NCI-H2107 treated with DMSO at 0.1 percent for 48 hours (cell line): Measurements from ENCODE around the gene PSMD3.

Experiments used
- DNase-seq: peaks from one replicate; lab custom pipeline; 2025; ENCODE audit not compliant: unreplicated experiment; lab: John Stamatoyannopoulos, UW

Gene PSMD3

DNA sequence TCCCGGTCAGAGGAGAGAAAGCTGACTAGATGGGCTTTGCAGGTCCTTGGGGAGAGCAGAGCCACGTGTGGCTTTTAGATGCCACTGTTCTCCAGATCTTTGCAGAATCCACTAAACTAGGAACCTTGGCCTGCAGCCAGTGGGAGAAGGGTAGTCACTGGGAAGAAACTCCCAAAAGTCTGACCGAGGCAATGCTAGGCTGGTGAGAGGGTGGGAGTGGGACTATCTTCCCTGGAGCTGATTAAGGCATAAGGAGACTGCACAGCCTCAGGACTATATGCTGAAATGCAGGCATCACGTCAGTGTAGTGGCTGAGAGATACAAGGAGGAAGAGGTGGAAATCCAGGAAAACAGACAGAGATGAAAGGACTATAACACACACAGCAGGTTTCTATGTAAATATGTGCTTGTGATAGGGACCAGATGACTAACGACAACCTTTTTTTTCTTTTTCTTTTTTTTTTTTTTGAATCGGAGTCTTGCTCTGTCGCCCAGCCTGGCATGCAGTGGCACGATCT lies 20.0 kb upstream of the PSMD3 start:
- DNase-seq, result no peak

DNA sequence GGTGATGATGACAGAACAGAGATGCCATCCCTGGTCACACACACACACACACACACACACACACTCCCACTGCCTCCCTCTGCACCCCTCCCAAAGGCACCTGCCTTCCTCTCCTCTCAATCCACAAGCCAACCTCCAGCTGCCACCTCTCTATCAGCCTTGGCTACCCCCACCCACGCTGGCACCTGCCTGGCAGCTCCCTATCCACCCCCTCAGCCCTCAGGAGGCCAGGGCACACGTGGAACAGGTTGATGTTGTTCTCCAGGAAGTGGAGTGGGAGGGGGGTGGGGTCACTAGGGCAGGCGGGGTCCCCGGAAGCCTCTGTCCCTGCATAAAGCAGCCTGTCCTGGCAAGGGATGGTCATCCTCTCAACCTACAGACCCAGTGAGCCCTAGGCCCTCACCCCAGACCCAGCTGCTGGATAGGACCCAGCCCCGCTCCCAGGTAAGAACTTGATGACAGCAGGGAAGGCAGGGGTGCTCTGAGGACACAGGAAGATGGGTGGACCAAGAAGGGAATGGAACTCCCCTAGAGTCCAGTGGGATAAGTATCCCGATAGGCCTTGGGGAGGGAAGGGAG lies 17.9 kb upstream of the PSMD3 start, which contains the start of gene GSDMA:
Gene GSDMA (plus strand): TSS at position 363 of the 579 bp plus-strand sequence. CDS start 2,684 bp downstream, outside the sequence.
- peak; percentile 52 for DNase-seq

DNA sequence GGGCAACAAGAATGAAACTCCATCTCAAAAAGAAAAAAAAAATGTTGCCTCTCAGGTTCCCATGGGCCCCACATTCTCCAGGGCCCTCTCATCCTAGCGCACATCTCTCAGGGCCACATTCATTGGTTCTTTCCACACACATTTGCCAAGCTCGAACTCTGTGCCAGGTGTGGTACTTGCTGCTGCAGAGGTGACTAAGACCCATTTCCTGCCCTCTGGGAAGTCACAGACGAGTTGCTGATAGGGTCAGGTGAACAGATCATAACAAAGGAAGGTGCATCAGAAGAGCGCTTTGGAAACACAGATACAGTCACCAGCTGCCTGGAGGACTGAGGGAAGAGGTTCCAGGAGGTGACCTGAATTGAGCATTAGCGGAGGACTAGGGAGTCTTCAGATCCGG lies 16.8 kb upstream of the PSMD3 start:
- no peak for DNase-seq

DNA sequence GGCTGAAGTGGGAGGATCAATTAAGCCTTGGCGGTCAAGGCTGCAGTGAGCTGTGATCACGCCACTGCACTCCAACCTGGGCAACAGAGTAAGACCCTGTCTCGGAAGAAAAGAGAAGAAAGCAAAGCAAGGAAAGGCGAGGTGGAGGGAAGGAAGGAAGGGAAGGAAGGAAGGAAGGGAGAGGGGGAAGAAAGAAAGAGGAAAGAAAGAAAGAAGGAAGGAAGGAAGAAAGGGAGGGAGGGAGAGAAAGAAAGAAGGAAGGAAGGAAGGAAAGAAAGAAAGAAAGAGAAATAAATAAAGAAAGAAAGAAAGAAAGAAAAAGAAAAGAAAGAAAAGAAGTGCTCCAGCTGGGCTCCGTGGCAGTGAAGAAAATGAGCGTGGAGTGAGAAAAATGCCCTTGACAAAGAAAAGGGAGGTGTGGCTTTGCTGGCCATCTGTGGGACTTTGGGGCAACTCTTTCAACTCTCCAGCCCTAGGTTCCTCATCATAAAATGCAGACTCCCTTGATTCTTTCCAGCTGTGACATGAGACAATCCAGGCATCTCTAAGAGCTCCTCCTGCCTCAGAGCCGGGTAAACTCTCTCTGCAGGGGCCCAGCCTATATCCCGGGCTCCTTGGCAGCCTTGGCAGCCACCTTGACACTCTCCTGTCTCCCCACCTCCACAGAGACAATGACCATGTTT lies 15.4 kb upstream of the PSMD3 start:
- DNase-seq, result no peak

DNA sequence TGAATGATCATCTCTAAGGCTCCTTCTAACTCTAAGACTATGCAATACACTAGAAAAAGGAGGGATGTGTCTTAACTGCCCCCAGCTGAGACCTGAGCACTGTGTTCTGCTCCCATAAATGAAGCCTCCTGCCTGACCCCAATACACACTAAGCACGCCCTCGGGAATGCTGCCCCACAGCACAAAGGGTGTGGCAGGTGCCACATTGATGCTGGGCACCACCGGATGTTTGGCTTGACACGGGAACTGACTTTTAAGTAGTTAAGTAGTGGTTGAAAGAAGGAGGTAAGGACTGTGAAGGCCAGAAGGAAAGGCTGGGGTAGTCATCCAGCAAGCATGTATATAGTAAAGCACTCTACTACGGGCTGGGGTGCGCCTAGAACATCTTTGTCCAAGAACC lies 13.8 kb upstream of the PSMD3 start:
- no peak for DNase-seq

DNA sequence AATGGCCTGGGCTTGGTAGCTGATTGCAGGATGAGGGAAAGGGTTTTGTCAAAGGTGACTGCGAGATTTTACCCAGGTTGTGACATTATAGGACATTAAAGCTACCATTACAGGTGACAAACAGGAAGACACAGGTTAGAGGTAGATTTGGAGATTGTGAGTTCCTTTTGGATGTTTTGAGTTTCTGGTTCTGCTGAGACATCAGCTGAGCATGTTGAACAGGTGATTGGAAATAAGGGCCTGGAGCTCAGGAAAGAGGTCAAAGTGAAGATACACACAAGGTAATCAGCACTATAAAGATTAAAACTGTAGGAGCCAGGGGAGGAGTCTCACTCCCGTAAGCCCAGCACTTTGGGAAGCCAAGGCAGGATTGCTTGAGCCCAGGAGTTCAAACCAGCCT lies 11.8 kb upstream of the PSMD3 start:
- DNase-seq, result no peak

DNA sequence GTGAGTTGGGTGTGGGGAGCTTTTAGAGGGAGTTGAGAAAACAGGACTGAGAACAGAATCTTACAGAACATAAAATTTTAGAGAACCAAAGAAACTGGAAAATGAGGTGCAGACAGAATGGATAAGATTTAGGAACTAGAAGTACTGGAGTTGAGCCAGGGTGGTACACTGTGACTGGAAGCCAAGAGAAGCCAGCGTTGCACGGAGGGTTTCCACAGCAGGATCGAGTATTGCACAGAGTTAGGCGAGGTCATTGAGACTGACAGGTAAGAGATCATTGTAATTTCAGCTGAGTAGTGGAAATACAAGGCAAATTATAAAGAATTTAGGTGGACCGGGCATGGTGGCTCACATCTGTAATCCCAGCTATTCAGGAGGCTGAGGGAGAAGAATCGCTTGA lies 11.2 kb upstream of the PSMD3 start:
- DNase-seq, result no peak

DNA sequence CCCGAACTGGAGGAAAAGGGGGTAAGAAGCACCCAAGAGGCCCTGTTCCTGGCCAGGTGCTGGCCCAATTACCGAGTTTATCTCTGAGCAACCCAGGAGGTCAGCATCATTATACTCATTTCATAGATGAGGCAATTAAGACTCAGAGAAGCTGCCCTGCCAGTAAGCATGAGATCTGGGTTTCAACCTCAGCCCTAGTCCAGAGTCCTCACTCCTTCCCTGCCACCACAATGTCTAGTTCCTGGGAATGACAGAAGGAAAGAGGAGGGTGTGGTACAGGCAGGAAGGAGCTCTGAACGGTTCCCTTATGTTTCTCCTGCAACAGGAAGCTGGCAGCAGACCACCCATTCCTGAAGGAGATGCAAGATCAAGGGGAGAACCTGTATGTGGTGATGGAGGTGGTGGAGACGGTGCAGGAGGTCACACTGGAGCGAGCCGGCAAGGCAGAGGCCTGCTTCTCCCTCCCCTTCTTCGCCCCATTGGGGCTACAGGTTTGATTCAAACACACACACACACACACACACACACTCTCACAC lies 10.4 kb upstream of the PSMD3 start:
- DNase-seq, result no peak

DNA sequence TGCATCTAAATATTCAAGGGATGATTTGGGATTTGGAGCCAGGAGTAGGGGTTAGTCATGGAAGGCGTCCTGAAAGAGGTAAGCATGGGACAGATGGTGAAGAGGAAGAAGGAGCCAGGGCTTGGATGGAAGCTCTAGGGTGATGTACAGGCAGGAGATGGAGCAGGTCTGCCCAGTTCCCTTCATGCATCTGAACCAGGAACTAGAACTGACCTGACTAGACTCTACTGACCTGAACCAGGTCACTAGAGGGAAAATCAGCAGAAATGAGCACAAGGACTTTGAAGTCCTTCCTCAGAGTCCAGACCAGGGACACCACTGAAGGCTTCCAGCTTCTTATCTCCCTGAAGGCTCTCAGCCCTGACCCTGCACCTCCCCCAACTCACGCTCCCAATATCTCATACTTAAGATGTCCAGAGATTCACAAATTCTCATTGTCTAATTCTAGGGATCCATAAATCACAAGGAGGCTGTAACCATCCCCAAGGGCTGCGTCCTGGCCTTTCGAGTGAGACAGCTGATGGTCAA lies 9.5 kb upstream of the PSMD3 start:
- DNase-seq, result no peak

DNA sequence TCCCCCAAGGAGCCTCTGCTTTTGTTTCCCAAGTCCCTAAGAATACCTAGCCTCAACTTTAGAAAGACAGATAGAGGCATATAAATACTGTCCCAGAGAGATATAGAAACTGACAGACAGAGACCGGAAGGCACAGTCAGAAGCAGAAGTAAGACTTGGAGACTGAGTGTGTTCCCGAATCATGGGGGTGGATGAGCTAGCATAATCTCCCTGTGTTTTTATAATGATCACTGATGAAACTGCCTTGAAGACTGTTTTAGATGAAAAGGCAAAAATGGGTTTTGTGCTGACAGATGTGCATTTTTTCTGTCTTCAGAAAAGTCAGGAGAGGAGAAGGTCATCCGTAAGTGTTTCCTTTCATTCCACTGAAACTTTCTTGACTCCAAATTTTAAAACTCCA lies 8.3 kb upstream of the PSMD3 start:
- DNase-seq, result no peak

DNA sequence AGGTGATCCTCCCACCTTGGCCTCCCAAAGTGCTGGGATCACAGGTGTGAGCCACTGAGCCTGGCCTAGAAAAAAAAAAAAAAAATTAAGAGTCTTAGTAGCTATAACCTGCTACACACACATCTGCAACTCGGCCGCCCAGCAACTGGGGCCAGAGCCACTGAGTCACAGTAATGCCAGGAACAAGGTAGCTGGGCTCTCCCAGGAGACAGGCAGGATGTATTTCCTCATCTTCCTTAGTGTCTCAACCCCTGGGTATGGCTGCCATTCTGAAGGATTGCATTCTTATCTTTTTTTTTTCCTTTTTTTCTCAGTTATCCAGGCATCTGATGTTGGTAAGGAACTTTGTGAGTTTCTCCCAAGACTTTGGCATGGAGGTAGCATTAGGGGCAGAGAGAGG lies 7.1 kb upstream of the PSMD3 start:
- DNase-seq, result no peak

DNA sequence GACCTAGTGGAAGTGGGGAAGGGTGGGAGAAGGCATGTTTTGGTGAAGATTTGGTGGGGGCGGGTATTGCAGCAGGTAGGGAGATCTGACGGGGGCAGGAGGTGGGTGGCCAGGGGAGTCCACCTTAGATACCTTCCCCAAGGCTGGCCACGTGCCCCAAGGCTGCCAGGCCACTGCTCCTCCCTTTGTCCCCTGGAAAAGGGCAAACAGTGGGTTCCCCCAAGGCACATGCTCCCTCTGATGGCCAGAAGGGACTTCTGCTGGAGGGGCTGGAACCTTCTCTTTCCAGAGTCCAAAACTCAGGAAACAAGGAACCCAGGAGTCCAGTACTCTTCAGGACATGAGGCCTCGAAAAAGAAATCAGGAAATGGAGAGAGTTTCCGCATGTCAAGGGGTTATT lies 6.2 kb upstream of the PSMD3 start:
- no peak for DNase-seq

DNA sequence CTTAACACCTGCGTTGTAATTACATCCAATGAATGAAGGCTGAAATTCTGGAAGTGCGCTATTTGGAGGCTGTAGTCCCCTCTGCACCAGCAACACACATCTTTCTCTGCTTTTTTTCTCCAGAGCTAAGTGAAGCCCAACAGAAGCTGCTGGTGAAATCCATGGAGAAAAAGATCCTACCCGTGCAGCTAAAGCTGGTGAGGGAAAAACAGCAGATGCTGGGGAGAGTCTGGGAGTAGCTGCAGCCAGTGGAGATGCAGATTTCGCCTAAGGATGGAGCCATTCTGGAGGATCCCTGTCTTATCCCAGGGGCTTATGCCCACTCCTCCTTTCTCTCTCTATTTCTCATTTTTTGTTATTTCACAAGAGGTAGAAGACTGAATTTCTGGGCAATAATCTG lies 4.8 kb upstream of the PSMD3 start:
- DNase-seq, result no peak

DNA sequence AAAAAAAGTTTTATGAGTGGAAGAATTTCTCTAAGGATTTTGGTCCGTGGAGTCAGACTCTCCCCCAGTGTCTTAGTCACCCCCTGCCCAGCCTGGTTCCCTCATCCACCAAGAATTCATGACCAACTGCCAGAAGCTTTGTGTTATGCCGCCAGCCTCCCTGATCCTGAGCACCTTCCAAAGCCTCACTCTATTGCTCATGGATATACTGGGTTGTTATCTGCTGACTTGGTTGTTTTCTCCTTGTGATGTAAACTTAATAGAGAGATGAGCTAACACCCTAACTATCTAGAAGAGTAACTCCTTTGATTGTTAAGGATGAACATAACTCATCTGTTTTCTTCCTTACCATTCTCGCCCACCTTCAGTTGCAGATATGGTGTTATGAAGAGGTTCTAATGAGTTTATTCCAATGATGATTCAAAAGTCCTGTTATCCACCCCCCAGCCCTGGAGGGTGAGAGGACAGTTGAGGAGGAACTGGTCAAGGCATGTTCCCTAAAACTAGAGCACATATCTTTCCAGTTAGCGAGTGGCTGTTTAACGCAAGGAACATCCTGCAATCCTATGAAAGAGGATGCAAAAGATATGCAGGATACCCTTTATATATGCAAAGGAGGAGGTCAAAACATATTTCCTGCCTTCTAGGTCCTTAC lies 1.5 kb upstream of the PSMD3 start:
- no peak for DNase-seq

DNA sequence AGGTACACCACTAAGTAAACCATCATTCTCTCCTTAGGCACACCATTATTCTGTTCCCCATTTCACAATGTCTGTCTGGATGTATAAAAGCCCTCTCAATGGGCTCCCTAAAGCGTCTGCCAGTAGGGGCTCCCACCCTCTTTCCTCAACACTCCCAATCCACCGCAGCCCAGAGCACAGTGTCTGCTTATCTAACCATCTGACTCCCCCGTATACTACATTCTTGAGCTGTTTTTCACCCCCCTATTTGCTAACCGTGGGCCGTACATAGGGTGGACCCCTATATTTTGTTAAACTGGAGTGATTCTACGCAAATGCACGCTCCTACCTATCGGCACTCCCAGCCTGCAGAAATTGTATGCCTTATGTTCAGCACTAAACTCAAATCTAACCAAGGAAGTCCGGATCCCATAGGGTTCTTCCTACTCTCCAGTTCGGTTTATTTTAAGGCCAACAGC lies 685 bp upstream of the PSMD3 start:
- peak; percentile 41 for DNase-seq

DNA sequence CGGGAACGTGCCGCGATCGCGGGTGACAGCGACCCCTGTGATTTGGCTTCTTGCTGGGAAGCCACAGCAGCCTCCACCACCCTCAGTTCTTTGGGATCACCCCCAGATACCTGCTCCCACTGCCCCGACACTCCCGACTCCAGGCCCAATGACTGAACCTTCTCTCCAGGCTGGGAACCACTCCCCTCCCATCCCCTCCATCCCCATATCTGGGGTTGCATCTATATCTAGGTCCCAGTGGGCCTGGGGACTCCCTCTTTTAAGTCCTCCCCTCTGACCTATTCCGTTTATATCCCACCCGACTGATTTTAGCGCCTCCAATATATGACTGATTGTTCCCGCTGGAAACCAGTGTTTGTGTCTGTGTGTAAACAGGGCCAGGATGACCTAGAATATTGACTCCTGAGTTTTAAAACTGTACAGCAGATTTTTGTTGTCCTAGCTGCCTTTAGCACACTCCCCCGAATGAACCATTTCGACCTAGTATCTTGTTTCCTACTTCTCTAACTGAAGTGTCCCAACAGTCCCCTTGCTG lies 667 bp downstream of the PSMD3 start:
- no peak for DNase-seq

DNA sequence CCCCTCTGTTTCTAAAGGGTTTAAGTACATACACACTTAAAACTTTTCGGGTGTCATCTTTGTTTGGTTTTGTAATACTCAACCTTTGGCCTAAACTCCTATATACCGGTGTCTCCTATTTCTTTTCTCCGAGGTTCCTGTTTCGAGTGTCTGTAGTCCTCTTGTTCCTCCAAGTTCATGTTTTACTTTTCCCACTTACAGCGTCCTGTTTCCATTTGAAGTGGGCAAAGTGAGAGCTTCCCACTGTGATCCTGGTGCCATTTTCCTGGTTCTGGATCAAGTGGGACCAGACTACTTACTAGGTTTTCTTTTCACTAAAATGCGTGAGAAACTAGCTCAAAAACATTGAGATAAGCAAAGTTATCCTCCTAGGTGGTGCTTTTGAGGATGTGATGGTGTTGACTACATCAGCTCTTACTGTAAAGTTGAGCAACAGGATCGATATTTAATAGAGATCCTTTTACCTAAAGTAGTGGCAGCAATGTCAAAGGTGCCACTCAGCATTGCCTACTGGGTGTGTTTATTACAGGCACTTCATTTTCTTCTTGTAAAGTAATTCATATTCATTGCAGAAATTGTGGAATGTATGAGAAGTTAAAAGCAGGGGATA lies 1.3 kb downstream of the PSMD3 start:
- DNase-seq, result no peak

DNA sequence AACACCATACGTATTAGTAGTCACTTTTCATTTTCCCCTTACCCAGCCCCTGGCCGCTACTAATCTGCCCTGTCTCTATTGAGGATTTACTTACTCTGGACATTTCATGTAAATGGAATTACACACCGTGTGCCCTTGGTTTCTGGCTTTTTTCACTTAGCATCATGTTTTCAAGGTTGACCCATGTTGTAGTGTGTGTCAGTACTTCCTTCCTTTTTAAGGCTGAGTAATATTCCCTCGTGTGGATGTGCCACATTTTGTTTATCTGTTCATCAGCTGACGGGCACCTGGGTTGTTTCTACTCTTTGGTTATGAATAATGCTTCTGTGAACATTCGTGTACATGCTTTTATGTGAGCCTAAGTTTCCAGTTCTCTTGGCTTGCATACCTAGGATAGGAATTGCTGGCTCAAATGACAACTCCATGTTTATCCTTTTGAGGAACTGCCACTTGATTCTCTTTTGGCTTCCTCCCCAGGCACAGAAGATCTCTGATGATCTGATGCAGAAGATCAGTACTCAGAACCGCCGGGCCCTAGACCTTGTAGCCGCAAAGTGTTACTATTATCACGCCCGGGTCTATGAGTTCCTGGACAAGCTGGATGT lies 7.7 kb downstream of the PSMD3 start:
- no peak for DNase-seq

DNA sequence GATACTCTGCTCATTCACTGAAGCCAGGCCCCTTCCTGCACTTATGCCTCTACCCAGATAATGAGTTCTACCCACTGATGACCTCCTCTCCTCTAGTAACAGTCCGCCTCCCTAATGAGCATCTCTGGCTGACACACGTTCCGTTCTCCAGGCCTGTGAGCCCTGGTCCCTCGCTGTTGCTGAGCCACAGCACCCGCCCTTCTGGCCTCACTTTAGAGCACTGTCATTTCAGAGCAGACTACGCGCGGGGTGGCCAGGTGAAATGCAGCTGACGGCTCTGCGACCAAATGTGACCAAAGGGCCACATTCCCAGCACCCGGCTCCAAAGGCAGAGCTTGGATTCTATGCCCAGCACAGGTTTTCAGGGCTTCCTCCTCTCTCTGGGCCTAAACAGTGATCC lies 13.8 kb downstream of the PSMD3 start:
- DNase-seq, result no peak

DNA sequence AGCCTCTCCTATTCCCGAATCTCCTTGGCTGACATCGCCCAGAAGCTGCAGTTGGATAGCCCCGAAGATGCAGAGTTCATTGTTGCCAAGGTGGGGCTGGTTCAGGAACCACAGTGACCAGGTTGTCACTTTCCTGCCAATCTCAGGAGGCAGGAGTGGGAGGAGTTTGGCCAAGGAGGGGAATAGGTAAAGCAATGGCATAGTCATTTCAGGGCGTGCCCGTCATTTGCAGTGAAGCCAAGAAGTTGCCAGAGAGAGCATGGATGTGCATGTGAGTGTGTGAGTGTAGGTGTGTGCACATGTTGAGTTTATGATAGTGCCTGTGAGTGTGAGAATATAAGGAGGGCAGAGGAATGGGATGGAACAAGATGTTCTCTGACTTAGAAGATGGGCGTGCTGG lies 14.8 kb downstream of the PSMD3 start:
- DNase-seq, result no peak

DNA sequence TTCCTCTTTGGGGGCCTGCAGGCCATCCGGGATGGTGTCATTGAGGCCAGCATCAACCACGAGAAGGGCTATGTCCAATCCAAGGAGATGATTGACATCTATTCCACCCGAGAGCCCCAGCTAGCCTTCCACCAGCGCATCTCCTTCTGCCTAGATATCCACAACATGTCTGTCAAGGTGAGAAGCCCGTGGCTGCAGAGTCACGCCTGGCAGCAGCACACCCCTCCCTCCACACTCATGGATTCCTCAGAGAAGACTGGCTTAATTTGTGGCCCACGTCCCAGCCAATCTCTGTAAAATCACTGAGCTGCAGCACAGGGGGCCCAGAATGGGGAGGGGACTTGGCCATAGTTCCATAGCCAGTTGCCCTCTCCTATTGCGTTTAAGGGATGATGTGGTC lies 15.6 kb downstream of the PSMD3 start:
- no peak for DNase-seq
